Stimulated activated naive CD8-positive, alpha-beta T cell treated with anti-CD3 and anti-CD28 coated beads, Interleukin-15, amount 100 ng/mL, for 72 hours (primary cell): Measurements from ENCODE around the gene CCDC180.

Experiments
- ATAC-seq: fragments of 150-1000 bp; cut with Tn5 transposase; 2 replicates; pipeline ENCODE4 v1.10.0; 2021; ENCODE audit warnings: mild to moderate bottlenecking, moderate library complexity
- DNase-seq, 2 donors: peaks; one replicate each; pipeline ENCODE4 v3.0.0; 2021 to 2022
- H3K27ac Mint-ChIP-seq, 2 donors: one replicate each; pipeline ENCODE4 v1.8.0; 2022; ENCODE audit warnings: mild to moderate bottlenecking in 2 of 2, mixed read lengths in 2 of 2, moderate library complexity in 2 of 2
- H3K27me3 Mint-ChIP-seq: one replicate; pipeline ENCODE4 v1.8.0; 2022; ENCODE audit warnings: mixed read lengths
- H3K4me1 Mint-ChIP-seq: one replicate; pipeline ENCODE4 v1.8.0; 2022; ENCODE audit warnings: mild to moderate bottlenecking, mixed read lengths
- H3K4me3 Mint-ChIP-seq, 2 donors: one replicate each; pipeline ENCODE4 v1.8.0; 2022; ENCODE audit warnings: mild to moderate bottlenecking in 2 of 2, mixed read lengths in 2 of 2, moderate library complexity in 1 of 2
- H3K9me3 Mint-ChIP-seq, 2 donors: one replicate each; pipeline ENCODE4 v1.8.0; 2022; ENCODE audit warnings: mixed read lengths in 2 of 2

The CCDC180 gene

GRCh38 chr9:97301974-97302373 is 5.5 kb upstream of the CCDC180 start:
- H3K27ac Mint-ChIP-seq = no peak overlapping the region
- H3K4me1 Mint-ChIP-seq = no peaks in the 10 kb centered on the region
- DNase-seq (no peak), ATAC-seq (no peak)
- no peak overlapping the region for H3K4me3 Mint-ChIP-seq
- peaks cover 13% of the 10 kb centered on the region for H3K27me3 Mint-ChIP-seq
- H3K9me3 Mint-ChIP-seq = peaks cover 31 to 44% of the 10 kb centered on the region in 2 donors

DNA sequence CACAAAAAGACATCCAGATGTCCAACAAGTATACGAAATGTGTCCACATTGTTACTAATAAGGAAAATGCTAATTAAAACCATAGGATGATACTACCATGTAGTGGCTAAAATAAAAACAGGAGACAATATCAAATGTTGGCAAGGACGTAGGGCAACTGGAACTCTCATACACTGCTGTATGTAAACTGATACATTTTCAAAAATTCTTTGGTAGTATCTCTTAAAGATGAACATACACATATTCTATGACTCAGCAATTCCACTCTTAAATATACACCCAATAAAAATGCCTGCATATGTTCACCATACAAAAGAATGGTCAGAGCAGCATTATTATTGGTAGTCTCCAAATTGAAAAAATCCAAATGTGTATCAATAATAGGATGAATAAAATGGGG is 2.9 kb upstream of the CCDC180 start:
- Mint-ChIP-seq H3K4me3 (no peak overlapping the region), H3K27ac (no peak overlapping the region), H3K9me3 (peaks cover 24 to 25% of the 10 kb centered on the region in 2 donors), H3K4me1 (no peaks in the 10 kb centered on the region), H3K27me3 (peaks cover 13% of the 10 kb centered on the region)
- ATAC-seq (no peak), DNase-seq (no peak)

GRCh38 chr9:97305501-97306298 is 1.8 kb upstream of the CCDC180 start:
- Mint-ChIP-seq H3K27me3 (peaks cover 13% of the 10 kb centered on the region), H3K4me3 (no peak overlapping the region), H3K4me1 (no peaks in the 10 kb centered on the region), H3K27ac (no peak overlapping the region), H3K9me3 (peaks cover 24 to 25% of the 10 kb centered on the region in 2 donors)
- DNase-seq (no peak), ATAC-seq (no peak)

- peak; percentile 42 for ATAC-seq
Observed at GRCh38 chr9:97307091-97307490, 368 bp upstream of the CCDC180 start.

DNA sequence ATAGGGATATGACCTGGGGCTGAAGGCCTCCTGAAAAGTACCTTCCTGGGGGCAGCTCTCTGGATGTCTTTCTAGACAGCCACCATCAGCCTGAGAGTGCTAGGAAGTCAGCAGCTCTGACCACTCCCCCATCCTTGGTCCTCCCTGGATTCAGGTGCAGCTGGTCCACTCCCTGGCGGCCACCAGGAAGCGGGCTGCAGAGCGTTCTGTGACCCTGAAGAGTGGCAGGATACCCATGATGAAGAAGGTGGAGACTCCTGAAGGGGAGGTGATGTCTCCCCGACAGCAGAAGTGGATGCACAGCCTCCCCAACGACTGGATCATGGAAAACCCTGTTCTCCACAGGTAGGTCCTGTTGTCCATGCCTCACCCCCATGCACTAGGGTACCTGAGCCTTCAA is 1.8 kb downstream of the CCDC180 start:
- Mint-ChIP-seq H3K27me3 (peaks cover 13% of the 10 kb centered on the region), H3K27ac (no peak overlapping the region), H3K9me3 (peaks cover 0 to 2% of the 10 kb centered on the region in 2 donors), H3K4me3 (no peak overlapping the region), H3K4me1 (no peaks in the 10 kb centered on the region)
- DNase-seq (no peak), ATAC-seq (no peak)

More at GRCh38 chr9:97307091-97307490, 368 bp upstream of the CCDC180 start:
- peaks cover 13% of the 10 kb centered on the region for H3K27me3 Mint-ChIP-seq
- H3K27ac Mint-ChIP-seq = no peak overlapping the region
- H3K9me3 Mint-ChIP-seq = peaks cover 13 to 20% of the 10 kb centered on the region in 2 donors
- no peaks in the 10 kb centered on the region for H3K4me1 Mint-ChIP-seq
- DNase-seq = peak in 1 of 2 donors; percentile 54
- H3K4me3 Mint-ChIP-seq = no peak overlapping the region

DNA sequence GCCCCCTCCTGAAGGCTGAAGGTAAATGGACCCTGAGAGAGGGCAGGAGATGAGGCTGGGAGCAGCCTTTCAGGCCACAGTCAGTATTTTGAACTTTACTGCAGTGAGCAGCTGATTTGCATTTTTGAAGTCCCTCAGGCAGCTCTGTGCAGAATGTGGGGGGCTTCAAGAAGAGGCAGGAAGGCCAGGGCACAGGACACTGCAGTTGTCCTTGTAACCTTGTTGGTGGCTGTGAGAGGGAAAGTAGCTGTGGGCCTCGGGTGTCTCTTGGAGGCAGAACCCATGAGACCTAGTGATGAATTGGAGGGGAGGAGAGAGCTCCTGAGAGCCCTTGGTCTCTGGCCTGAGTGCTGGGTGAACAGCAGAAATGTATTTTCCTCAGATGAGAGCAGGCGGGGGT is 2.6 kb downstream of the CCDC180 start:
- Mint-ChIP-seq H3K27me3 (peaks cover 11% of the 10 kb centered on the region), H3K4me3 (no peak overlapping the region), H3K9me3 (no peaks in the 10 kb centered on the region), H3K4me1 (no peaks in the 10 kb centered on the region), H3K27ac (no peak overlapping the region)
- ATAC-seq (no peak), DNase-seq (no peak)

DNA sequence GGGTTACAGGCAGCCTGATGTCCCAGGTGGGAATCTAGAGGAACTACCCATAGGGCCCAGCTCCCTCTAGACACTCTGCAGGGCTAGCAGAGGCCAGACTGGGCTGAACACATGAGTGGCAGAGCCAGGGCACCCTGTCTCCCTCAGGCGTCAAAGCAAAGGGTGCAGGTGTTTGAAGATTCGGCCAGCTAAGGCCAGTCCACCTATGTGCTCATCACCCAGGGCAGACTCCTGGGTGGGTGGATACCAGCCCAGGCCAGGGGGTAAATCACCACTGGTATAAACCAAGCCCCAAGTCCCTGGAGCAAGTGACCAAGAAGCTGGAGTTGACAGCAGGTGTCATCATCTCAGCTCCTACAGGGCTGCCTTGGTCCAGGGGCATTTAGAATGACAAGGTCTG is 3.4 kb downstream of the CCDC180 start:
- Mint-ChIP-seq H3K4me1 (no peaks in the 10 kb centered on the region), H3K27ac (peak overlapping the region in 1 of 2 donors; percentile 12), H3K4me3 (no peak overlapping the region), H3K27me3 (peaks cover 2% of the 10 kb centered on the region), H3K9me3 (no peaks in the 10 kb centered on the region)
- ATAC-seq (no peak), DNase-seq (no peak)

GRCh38 chr9:97311798-97312500 is 4.5 kb downstream of the CCDC180 start:
- ATAC-seq (no peak), DNase-seq (no peak)
- Mint-ChIP-seq H3K27ac (no peak overlapping the region), H3K9me3 (no peaks in the 10 kb centered on the region), H3K27me3 (no peaks in the 10 kb centered on the region), H3K4me1 (no peaks in the 10 kb centered on the region), H3K4me3 (no peak overlapping the region)

- ATAC-seq (no peak), DNase-seq (no peak)
- H3K27ac Mint-ChIP-seq = no peak overlapping the region
- no peaks in the 10 kb centered on the region for H3K9me3 Mint-ChIP-seq
- H3K4me3 Mint-ChIP-seq = no peak overlapping the region
- H3K4me1 Mint-ChIP-seq = no peaks in the 10 kb centered on the region
- H3K27me3 Mint-ChIP-seq = no peaks in the 10 kb centered on the region
Observed at GRCh38 chr9:97312556-97312955, 5.1 kb downstream of the CCDC180 start.

GRCh38 chr9:97313243-97313642 is 5.8 kb downstream of the CCDC180 start:
- DNase-seq = no peak
- no peaks in the 10 kb centered on the region for H3K4me1 Mint-ChIP-seq
- no peaks in the 10 kb centered on the region for H3K27me3 Mint-ChIP-seq
- peak; percentile 48 for ATAC-seq
- H3K27ac Mint-ChIP-seq = peak overlapping the region in 1 of 2 donors; percentile 22
- no peak overlapping the region for H3K4me3 Mint-ChIP-seq
- no peaks in the 10 kb centered on the region for H3K9me3 Mint-ChIP-seq

DNA sequence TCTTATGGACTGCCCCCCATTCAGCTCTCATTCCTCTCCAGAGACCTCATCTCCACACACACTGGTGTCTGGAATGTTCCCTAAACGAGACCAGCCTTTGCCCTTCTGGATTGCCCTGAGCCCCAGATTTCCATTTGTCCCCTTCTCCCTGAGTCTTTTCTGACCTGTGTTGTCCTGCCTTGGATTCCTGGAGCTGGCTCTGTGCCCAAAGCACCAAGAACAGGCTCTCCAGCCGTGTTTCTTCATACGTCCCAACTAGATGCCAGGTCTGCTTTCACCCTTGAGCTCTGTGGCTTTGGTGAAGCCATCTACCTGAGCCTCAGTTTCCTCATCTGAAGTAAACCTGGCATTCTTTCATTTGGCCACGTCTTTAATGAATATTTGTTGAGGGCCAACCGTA is 6.3 kb downstream of the CCDC180 start:
- ATAC-seq (no peak), DNase-seq (no peak)
- H3K27ac Mint-ChIP-seq = peak overlapping the region in 1 of 2 donors; percentile 43
- H3K27me3 Mint-ChIP-seq = no peaks in the 10 kb centered on the region
- H3K4me3 Mint-ChIP-seq = no peak overlapping the region
- no peaks in the 10 kb centered on the region for H3K4me1 Mint-ChIP-seq
- H3K9me3 Mint-ChIP-seq = no peaks in the 10 kb centered on the region

- H3K27me3 Mint-ChIP-seq = no peaks in the 10 kb centered on the region
- peaks cover 4% of the 10 kb centered on the region for H3K4me1 Mint-ChIP-seq
- H3K9me3 Mint-ChIP-seq = no peaks in the 10 kb centered on the region
- no peak for ATAC-seq
- no peak overlapping the region for H3K27ac Mint-ChIP-seq
- H3K4me3 Mint-ChIP-seq = no peak overlapping the region
- no peak for DNase-seq
Observed at GRCh38 chr9:97314503-97314902, 7.0 kb downstream of the CCDC180 start.

DNA sequence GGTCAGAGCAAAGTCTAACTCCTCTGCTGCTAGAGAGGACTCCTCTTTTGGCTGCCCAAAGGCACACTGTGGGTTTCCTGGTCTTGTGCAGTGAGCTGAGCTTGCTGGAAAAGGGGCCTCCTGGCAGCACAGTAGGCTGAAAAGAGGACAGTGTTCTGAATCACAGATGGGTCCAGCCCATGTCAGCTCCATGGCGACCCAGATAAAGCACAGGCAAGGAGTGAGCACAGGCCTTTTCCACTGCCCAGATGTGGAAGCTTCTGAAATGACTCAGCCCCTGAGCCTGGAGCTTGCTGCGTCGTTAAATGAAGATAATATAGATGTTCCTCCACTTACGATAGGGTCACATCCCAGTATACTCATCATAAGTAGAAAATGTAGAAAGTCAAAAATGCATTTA is 8.1 kb downstream of the CCDC180 start:
- peak overlapping the region; percentile 6 to 67 for H3K27ac Mint-ChIP-seq
- no peak overlapping the region for H3K4me3 Mint-ChIP-seq
- no peaks in the 10 kb centered on the region for H3K27me3 Mint-ChIP-seq
- ATAC-seq (no peak), DNase-seq (no peak)
- H3K9me3 Mint-ChIP-seq = no peaks in the 10 kb centered on the region
- H3K4me1 Mint-ChIP-seq = peaks cover 6% of the 10 kb centered on the region

DNA sequence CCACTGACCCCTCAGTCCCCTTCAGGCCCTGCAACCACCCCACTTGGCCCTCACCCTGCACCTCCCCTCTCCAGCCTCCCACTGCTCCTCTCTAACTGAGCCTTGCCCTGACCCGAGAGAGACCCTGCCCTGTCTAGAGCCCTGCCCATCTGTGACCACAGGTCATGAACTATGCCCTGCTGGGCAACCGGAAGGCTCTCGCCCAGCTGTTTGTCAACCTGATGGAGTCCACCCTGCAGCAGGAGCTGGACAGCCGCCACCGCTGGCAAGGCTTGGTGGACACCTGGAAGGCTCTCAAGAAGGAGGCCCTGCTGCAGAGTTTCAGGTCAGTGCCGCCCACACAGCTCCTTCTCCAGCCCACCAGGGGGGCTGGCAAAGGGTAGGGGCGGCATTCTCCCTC is 9.4 kb downstream of the CCDC180 start:
- H3K27me3 Mint-ChIP-seq = no peaks in the 10 kb centered on the region
- no peak overlapping the region for H3K4me3 Mint-ChIP-seq
- ATAC-seq (no peak), DNase-seq (no peak)
- H3K9me3 Mint-ChIP-seq = no peaks in the 10 kb centered on the region
- no peak overlapping the region for H3K27ac Mint-ChIP-seq
- peaks cover 6% of the 10 kb centered on the region for H3K4me1 Mint-ChIP-seq

DNA sequence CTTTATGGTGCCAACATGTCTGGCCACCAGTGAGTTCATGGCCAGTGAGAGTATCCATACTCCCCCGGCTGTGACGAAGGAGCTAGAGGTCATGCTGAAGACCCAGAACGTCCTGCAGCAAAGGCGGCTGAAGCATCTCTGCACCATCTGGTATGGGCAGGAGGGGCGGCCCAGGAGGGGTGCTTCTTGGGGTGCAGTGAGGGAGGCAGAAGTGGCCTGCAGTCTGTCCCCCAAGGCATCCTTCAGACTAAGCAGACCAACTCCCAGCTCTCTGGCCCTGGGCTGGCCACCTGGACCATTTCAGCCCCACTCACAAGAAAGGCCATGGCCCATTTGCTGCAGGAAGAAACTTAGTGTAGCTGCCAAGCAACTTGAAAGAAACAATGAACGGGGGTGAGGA is 11.0 kb downstream of the CCDC180 start:
- H3K4me3 Mint-ChIP-seq = no peak overlapping the region
- DNase-seq = no peak
- peak overlapping the region in 1 of 2 donors; percentile 36 for H3K27ac Mint-ChIP-seq
- H3K4me1 Mint-ChIP-seq = peaks cover 6% of the 10 kb centered on the region
- no peaks in the 10 kb centered on the region for H3K27me3 Mint-ChIP-seq
- H3K9me3 Mint-ChIP-seq = no peaks in the 10 kb centered on the region
- no peak for ATAC-seq

GRCh38 chr9:97319395-97319794 is 11.9 kb downstream of the CCDC180 start:
- H3K27me3 Mint-ChIP-seq = no peaks in the 10 kb centered on the region
- no peaks in the 10 kb centered on the region for H3K9me3 Mint-ChIP-seq
- H3K4me1 Mint-ChIP-seq = peaks cover 6% of the 10 kb centered on the region
- H3K27ac Mint-ChIP-seq = no peak overlapping the region
- H3K4me3 Mint-ChIP-seq = no peak overlapping the region
- no peak for ATAC-seq
- DNase-seq = no peak
